Measurements from ENCODE around the gene ANKRD13A.

DNA sequence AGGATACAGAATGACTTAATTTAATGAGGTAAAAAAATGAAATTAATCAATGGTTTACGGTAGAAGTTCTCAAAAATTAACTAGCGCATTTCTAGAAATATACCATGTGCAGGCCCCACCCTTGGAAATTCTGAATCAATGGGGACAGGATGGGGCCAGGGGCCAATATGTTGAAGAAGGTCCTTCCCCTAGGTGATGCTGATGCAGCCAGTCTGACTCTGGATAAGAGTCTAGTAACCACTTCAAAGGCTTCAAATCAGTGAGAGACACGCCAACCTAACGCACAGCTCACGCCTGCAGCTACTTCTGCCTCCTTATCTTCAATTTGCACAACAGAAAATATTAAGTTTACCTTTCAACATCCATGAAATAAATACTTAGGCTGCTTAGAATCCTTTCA is 17.9 kb upstream of the ANKRD13A start:
- TF ChIP-seq, protein P1, sequence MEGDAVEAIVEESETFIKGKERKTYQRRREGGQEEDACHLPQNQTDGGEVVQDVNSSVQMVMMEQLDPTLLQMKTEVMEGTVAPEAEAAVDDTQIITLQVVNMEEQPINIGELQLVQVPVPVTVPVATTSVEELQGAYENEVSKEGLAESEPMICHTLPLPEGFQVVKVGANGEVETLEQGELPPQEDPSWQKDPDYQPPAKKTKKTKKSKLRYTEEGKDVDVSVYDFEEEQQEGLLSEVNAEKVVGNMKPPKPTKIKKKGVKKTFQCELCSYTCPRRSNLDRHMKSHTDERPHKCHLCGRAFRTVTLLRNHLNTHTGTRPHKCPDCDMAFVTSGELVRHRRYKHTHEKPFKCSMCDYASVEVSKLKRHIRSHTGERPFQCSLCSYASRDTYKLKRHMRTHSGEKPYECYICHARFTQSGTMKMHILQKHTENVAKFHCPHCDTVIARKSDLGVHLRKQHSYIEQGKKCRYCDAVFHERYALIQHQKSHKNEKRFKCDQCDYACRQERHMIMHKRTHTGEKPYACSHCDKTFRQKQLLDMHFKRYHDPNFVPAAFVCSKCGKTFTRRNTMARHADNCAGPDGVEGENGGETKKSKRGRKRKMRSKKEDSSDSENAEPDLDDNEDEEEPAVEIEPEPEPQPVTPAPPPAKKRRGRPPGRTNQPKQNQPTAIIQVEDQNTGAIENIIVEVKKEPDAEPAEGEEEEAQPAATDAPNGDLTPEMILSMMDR (conservative IDR thresholded peaks at IDR 0.05; ENCODE audit: low read depth, low read length): no peak
- no peak for TF ChIP-seq EZH2phosphoT487 (IDR thresholded peaks at IDR 0.05; ENCODE audit: borderline replicate concordance, low read length)
